ENCODE data around the gene NPPA.

The NPPA gene

DNA sequence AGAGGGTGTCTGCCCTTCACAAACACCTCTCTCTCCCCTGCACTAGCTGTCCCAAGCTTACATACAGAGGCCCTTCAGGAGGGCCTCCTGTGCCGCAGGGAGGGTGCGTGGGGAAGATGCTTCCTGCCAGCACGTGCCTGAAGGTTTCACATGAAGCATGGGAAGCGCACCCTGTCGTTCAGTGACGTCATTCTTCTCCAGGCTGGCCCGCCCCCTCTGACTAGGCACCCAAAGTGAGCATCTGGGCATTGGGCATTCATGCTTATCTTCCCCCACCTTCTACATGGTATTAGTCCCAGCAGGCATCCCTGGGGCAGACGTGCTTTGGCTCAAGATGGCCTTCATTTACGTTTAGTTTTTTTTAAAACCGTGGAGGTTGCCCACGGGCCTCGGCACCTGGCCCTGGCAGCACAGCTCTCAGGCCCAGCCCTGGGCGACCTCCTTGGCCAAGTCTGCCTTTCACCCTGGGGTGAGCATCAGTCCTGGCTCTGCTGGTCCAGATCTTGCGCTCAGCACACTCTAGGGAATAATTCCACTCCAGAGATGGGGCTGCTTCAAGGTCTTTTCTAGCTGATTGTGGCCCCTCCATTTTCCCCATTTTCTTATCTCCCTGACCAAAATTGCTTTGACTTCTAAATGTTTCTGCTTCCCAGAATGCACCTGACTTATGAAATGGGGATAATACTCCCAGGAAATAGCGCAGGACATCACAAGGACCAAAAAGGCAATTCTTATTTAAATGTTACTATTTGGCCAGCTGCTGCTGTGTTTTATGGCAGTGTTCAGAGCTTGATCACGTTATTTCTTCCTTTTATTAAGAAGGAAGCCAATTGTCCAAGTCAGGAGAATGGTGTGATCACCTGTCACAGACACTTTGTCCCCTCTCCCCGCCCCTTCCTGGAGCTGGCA, 6.1 kb downstream of the NPPA start:
- no peak for DNase-seq

DNA sequence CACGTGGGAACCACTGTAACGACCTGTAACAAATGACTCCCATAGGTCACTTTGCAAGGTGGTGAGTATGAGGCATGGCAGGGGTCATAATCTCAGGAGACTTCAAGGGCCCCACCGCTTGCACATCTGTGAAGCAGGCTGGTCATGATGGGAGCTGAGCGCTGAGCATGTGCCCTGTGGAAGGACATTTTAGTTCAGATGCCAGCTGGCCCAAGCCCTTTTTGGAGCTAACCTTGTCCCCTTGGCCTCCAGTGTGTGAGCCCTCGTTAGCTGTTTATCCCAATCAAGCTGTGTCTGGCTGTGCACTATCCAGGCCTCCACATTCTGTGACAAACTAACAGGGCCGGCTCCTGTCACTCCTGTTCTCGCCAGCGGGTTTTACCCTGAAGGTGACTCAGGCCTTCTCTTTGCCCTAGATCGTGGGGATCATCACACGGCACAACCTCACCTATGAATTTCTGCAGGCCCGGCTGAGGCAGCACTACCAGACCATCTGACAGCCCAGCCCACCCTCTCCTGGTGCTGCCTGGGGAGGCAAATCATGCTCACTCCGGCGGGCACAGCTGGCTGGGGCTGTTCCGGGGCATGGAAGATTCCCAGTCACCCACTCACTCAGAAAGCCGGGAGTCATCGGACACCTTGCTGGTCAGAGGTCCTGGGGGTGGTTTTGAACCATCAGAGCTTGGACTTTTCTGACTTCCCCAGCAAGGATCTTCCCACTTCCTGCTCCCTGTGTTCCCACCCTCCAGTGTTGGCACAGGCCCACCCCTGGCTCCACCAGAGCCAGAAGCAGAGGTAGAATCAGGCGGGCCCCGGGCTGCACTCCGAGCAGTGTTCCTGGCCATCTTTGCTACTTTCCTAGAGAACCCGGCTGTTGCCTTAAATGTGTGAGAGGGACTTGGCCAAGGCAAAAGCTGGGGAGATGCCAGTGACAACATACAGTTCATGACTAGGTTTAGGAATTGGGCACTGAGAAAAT, 7.6 kb downstream of the NPPA start:
- no peak for DNase-seq

DNA sequence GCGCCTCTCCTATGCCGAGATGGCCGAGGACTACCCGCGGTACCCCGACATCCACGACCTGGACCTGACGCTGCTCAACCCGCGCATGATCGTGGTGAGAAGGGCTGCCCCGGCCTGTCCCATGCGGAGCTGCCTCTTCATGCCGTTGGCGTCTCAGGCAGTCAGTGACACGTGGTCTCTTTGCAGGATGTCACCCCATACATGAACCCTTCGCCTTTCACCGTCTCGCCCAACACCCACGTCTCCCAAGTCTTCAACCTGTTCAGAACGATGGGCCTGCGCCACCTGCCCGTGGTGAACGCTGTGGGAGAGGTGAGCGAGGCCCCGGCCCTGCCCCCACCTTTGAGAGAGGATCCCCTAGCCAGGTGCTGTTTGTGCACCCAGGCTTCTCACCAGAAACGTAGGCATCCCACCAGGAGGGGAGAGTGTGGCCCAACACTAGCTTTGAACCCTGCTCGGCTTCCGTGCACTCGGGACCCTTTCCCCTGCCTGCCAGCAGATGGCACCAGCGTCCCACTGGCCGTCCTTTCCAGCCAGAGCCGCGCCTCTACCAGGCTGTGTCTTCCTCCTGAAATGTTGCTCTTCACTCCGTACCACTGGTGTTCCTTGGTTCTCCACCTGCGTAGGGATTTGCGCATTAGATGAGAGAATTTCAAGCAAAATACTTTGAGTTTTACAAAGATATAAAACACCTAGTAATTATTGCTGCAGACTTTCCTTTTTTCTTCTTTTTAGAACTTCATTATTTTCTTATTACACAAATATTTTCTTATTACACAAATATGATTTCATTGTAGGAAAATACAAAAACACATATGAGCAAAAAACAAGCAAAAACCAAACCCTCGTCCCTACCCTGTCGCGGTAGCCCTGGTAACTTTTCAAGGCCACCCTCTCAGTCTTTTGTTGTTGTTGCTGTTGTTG, 9.0 kb downstream of the NPPA start:
- DNase-seq: peak; percentile 71

- no peak for DNase-seq
Observed at GRCh38 chr1:11837767-11838348, 9.7 kb downstream of the NPPA start.

DNA sequence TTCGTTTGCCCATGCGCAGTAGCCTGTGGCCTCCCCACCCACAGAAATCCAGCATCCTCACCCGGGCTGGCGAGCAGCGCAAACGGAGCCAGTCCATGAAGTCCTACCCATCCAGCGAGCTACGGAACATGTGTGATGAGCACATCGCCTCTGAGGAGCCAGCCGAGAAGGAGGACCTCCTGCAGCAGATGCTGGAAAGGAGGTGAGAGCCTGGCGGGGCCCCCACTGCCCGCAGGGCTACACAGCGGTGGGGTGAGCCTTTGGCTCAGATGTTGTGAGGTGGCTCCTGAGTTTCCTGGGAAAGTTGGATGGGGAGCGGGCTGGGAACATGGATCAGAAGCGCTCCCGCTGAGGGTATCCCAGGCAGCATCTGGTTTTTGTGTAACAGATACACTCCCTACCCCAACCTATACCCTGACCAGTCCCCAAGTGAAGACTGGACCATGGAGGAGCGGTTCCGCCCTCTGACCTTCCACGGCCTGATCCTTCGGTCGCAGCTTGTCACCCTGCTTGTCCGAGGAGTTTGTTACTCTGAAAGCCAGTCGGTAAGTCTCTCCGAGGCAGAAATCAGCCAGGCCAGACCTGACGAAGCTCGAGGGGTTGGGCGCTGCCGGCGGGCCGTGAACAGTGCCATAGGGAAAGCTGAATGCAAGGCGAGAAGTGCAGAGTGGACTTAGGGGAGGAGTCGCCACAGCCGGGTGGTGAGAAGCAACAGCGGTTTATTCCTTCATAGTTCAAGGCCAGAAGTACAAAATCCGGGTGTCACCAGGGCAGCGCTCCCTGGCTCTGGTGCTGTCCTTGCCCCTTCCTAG, 10.4 kb downstream of the NPPA start:
- DNase-seq: no peak

DNA sequence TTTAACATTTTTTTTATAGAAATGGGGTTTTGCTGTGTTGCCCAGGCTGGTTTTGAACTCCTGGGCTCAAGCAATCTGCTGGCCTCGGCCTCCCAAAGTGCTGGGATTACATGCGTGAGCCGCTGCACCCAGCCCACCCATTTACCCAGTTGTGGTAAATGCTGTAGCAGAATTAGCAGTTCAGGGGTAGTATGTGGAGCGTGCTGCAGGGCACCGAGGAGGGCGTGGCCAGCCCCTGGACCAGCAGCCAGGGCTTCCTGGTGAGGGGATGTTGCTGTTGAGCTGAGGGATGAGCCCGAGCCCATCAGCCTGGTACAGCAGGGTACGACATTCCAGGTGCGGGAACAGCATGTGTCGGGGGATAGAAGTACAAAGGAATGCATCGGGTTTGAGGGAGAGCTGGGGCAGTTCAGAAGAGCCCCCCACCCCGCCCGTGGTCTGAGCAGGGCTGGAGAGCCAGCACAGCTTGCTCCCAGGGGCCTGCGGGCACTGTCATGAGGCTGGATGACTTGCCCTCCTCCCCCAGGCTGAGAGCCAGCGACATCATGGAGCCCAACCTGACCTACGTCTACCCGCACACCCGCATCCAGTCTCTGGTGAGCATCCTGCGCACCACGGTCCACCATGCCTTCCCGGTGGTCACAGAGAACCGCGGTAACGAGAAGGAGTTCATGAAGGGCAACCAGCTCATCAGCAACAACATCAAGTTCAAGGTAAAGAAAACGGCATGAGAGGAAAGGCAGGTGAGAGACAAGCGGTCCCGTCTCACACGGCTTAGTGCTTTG, 11.9 kb downstream of the NPPA start:
- DNase-seq: no peak

DNA sequence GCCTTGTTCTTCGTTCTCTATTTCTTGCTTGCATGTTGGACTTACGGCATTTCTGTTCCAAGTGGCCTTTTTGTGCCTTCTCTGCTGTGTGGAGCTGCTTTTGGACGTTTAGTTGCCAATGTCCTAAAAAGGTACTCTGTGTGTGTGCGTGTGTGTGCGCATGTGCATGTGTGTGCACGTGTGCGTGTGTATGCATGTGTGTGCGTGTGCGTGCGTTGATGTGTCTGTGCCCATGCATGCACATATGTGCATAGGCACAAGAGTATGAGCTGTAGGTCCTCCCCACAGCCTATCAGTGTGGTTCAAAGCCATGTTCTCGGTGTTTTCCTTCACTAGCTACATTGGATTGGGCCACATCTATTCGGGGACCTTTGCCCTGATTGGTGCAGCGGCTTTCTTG, 13.7 kb downstream of the NPPA start:
- DNase-seq: no peak

DNA sequence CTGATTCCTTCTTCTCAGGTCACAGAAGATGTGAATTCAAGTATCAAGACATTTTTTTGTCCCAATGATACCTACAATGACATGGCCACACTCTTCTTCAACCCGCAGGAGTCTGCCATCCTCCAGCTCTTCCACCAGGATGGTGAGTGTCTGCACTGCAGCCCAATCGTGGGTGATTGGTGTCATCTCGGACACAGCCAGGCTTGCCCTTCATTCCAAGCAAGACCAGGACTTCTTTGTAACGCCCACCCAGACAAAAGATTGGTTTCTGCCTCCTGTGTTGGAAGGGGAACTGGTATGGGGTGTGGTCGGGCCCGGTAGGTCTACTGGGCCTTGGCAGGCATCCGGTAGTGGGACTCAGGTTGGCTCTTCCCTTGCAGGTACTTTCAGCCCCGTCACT, 14.1 kb downstream of the NPPA start:
- no peak for DNase-seq

- no peak for DNase-seq
Observed at GRCh38 chr1:11831945-11832725, 15.4 kb downstream of the NPPA start.

GRCh38 chr1:11828511-11828910, 19.1 kb downstream of the NPPA start:
- no peak for DNase-seq

DNA sequence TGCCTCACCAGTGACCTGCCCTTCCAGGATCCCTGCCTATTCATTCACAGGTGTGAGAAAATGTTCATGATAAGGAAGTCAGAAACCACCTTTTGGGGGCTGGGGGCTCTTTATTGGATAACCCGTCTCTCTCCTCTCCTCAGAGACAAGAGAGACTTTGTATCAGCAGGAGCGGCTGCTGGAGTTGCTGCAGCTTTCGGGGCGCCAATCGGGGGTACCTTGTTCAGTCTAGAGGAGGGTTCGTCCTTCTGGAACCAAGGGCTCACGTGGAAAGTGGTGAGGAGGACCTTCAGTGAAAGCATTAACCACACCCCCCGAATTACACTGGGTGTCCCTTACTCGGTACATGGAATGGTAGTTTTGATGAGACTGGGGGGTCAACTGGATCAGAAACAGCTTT, 20.6 kb downstream of the NPPA start:
- no peak for DNase-seq

GRCh38 chr1:11825131-11825530, 22.5 kb downstream of the NPPA start:
- DNase-seq: no peak

DNA sequence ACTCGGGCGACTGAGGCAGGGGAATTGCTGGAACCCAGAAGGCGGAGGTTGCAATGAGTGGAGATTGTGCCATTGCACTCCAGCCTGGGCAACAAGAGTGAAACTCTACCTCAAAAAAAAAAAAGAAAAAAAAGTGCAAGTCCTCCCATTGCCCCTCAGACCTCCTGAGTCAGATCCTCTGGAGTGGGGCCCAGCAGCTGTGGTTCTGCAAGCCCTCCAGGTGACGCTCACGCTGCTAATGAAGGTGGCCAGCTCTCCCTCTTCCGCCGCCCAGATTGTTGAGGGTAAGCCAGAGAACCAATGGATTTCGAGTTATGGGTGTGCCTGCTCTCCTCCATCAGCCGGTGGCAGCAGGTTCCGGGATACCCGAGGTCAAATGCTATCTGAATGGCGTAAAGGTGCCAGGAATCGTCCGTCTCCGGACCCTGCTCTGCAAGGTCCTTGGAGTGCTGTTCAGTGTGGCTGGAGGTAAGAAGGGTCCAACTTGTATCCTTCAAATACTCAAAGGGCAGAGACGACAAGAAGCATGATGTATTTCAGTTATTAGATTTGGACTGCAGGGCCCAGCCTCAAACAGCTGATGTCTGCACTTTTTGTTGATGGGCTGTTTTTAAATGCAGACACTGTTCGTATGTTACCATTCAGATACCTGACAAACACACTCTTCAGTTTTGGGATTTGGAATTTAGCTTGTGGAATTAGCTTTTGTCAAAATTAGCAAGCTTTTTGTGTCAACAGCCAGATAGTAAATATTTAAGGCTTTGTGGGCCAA, 24.0 kb downstream of the NPPA start:
- no peak for DNase-seq

GRCh38 chr1:11822091-11822490, 25.5 kb downstream of the NPPA start:
- no peak for DNase-seq

GRCh38 chr1:11817192-11817591, 30.4 kb downstream of the NPPA start:
- no peak for DNase-seq

GRCh38 chr1:11813021-11813420, 34.6 kb downstream of the NPPA start:
- DNase-seq: no peak

- DNase-seq: no peak
Observed at GRCh38 chr1:11807133-11807532, 40.5 kb downstream of the NPPA start.

- DNase-seq: no peak
Observed at GRCh38 chr1:11806307-11806936, 41.2 kb downstream of the NPPA start.

Measured in NCI-H2171 treated with DMSO at 0.1 percent for 48 hours (cell line).